SK-N-SH (cell line): Measurements from ENCODE around the gene SLC26A8. TPM values are rescaled to one million over a fixed set of nuclear protein-coding genes. Genes with fewer than 3 reads are reported as not detected.

ENCODE experiments used
- CTCF ChIA-PET: fragments of 300-600, 350-600 bp; formaldehyde crosslinking; extraction: SDS; loops from one replicate; lab custom pipeline; 2021; lab: Yijun Ruan, JAX
- POLR2A ChIA-PET: fragments of 350-600 bp; sonication (Branson Sonifier 250); formaldehyde crosslinking; extraction: SDS; loops from one replicate; lab custom pipeline; 2020; ENCODE audit warnings: antibody characterized with exemption, inconsistent platforms; lab: Yijun Ruan, JAX
- DNase-seq: peaks from one replicate; pipeline ENCODE4 v3.0.0; 2012
- H2AFZ ChIP-seq: fragments of 200-600 bp; sonication (generic); 2 replicates; pipeline ENCODE4 v1.8.1; 2016; ENCODE audit warnings: antibody characterized with exemption, mild to moderate bottlenecking, low read depth
- H3F3A ChIP-seq: fragments of 200-600 bp; sonication (generic); replicated peaks from 2 replicates; pipeline ENCODE3; 2016; ENCODE audit warnings: antibody characterized with exemption, mild to moderate bottlenecking; ENCODE audit not compliant: insufficient read depth
- H3K27ac ChIP-seq, 2 experiments: fragments of 200-500 bp in 1 of 2; fragments of 200-600 bp in 1 of 2; sonication (Bioruptor generic) in 1 of 2; sonication (generic), shearing (Covaris generic) in 1 of 2; 2 replicates each; pipeline versions ENCODE4 v1.5.1 to v1.6.1; 2014 to 2016; ENCODE audit warnings: low read depth in 2 of 2, inconsistent platforms in 1 of 2, low read length in 1 of 2, mild to moderate bottlenecking in 1 of 2, mixed read lengths in 1 of 2
- H3K27me3 ChIP-seq: fragments of 200-600 bp; sonication (generic), shearing (Covaris generic); 2 replicates; pipeline ENCODE4 v1.6.1; 2016; ENCODE audit warnings: mixed run types; ENCODE audit not compliant: insufficient read depth
- H3K36me3 ChIP-seq, 2 experiments: fragments of 200-500 bp in 1 of 2; fragments of 200-600 bp in 1 of 2; sonication (Bioruptor generic) in 1 of 2; sonication (generic) in 1 of 2; replicated peaks in 1 of 2; 2 replicates each; pipeline versions ENCODE3 to v1.5.1; 2014 to 2016; ENCODE audit warnings: low read length in 1 of 2, mild to moderate bottlenecking in 1 of 2; ENCODE audit not compliant: insufficient read depth in 2 of 2, control insufficient read depth in 1 of 2
- H3K4me1 ChIP-seq, 2 experiments: fragments of 200-500 bp in 1 of 2; fragments of 200-600 bp in 1 of 2; sonication (Bioruptor generic) in 1 of 2; sonication (generic), shearing (Covaris generic) in 1 of 2; 2 replicates each; pipeline versions ENCODE4 v1.5.1 to v1.6.1; 2014 to 2016; ENCODE audit warnings: low read depth in 1 of 2, low read length in 1 of 2, mixed run types in 1 of 2; ENCODE audit not compliant: insufficient read depth in 2 of 2, control insufficient read depth in 1 of 2
- H3K4me2 ChIP-seq: fragments of 200-600 bp; sonication (generic), shearing (Covaris generic); 2 replicates; pipeline ENCODE4 v1.6.1; 2017; ENCODE audit warnings: mixed run types
- H3K4me3 ChIP-seq, 2 experiments: fragments of 200-500 bp in 1 of 2; fragments of 200-600 bp in 1 of 2; sonication (Bioruptor generic) in 1 of 2; sonication (generic), shearing (Covaris generic) in 1 of 2; 2 replicates each; pipeline versions ENCODE4 v1.5.1 to v1.8.1; 2014 to 2016; ENCODE audit warnings: low read depth in 2 of 2, inconsistent platforms in 1 of 2, low read length in 1 of 2, mild to moderate bottlenecking in 1 of 2, mixed read lengths in 1 of 2, moderate library complexity in 1 of 2
- H3K79me2 ChIP-seq: fragments of 200-600 bp; sonication (generic); 2 replicates; pipeline ENCODE4 v1.8.1; 2017; ENCODE audit warnings: mild to moderate bottlenecking; ENCODE audit not compliant: insufficient read depth
- H3K9ac ChIP-seq: fragments of 200-600 bp; sonication (generic); 2 replicates; pipeline ENCODE4 v1.6.1; 2017; ENCODE audit warnings: mixed run types
- H3K9me2 ChIP-seq: fragments of 200-600 bp; sonication (generic); 2 replicates; pipeline ENCODE4 v1.6.1; 2017; ENCODE audit warnings: mixed run types
- H3K9me3 ChIP-seq: fragments of 200-600 bp; sonication (generic); 2 replicates; pipeline ENCODE4 v1.6.1; 2017; ENCODE audit warnings: mixed run types, mild to moderate bottlenecking, moderate library complexity
- H4K20me1 ChIP-seq: fragments of 200-600 bp; sonication (generic); 2 replicates; pipeline ENCODE4 v1.6.1; 2017; ENCODE audit warnings: mild to moderate bottlenecking, mixed run types; ENCODE audit not compliant: insufficient read depth
- ELF1 ChIP-seq: IDR thresholded peaks from 2 replicates; pipeline ENCODE4 v1.4.0; 2012
- EP300 ChIP-seq, 2 experiments: IDR thresholded peaks; 2 replicates each; pipeline versions ENCODE4 v1.4.0 to v1.6.1; 2012; ENCODE audit warnings: borderline replicate concordance in 1 of 2, low read depth in 1 of 2, low read length in 1 of 2
- EZH2phosphoT487 ChIP-seq: fragments of 200-600 bp; sonication (generic); IDR thresholded peaks from 2 replicates; pipeline ENCODE4 v1.6.1; 2017; ENCODE audit warnings: low read depth, mixed run types, mild to moderate bottlenecking, antibody characterized with exemption, moderate library complexity, borderline replicate concordance
- GABPA ChIP-seq: IDR thresholded peaks from 2 replicates; pipeline ENCODE4 v1.4.0; 2012; ENCODE audit warnings: low read depth, mild to moderate bottlenecking
- JUND ChIP-seq: IDR thresholded peaks from 2 replicates; pipeline ENCODE4 v1.4.0; 2012
- MAX ChIP-seq: IDR thresholded peaks from 2 replicates; pipeline ENCODE4 v1.4.0; 2012; ENCODE audit warnings: low read depth
- MXI1 ChIP-seq: IDR thresholded peaks from 2 replicates; pipeline ENCODE4 v1.6.1; 2012; ENCODE audit warnings: mild to moderate bottlenecking, low read depth, low read length, improper control_type of control experiment
- NRF1 ChIP-seq: IDR thresholded peaks from 2 replicates; pipeline ENCODE4 v1.6.1; 2012; ENCODE audit warnings: low read depth, mild to moderate bottlenecking, low read length
- RAD21 ChIP-seq: IDR thresholded peaks from 2 replicates; pipeline ENCODE4 v1.6.1; 2012; ENCODE audit warnings: mild to moderate bottlenecking, low read length
- SMC3 ChIP-seq: IDR thresholded peaks from 2 replicates; pipeline ENCODE4 v1.6.1; 2012; ENCODE audit warnings: low read depth, low read length, improper control_type of control experiment
- TEAD4 ChIP-seq: IDR thresholded peaks from 2 replicates; pipeline ENCODE4 v1.4.0; 2012; ENCODE audit warnings: mild to moderate bottlenecking, borderline replicate concordance; ENCODE audit not compliant: insufficient read depth
- USF1 ChIP-seq: IDR thresholded peaks from 2 replicates; pipeline ENCODE4 v1.4.0; 2012; ENCODE audit warnings: low read depth, borderline replicate concordance
- USF2 ChIP-seq: fragments of 150-350 bp; IDR thresholded peaks from 2 replicates; pipeline ENCODE4 v1.6.1; 2017; ENCODE audit warnings: antibody characterized with exemption, low read length, low read depth, borderline replicate concordance
- YY1 ChIP-seq: IDR thresholded peaks from 2 replicates; pipeline ENCODE4 v1.4.0; 2012; ENCODE audit warnings: low read depth, mild to moderate bottlenecking
- WGBS: methylation state at CpG from one replicate; pipeline ENCODE4 v1.1.6; 2017; ENCODE audit warnings: low lambda C conversion rate; 5-methylcytosine and 5-hydroxymethylcytosine counted together
- polyA plus RNA-seq, 3 experiments: library from polyadenylated mRNA; depleted of rRNA; stranded (reverse); fragments of >200 nt; gene quantifications; 2 replicates each; pipeline ENCODE4 v1.2.3, GENCODE V29; 2012

SLC26A8 gene
- polyA plus RNA-seq, 1 of the 3 experiments (the other 2 are of a cell fraction) = not detected

- no peak for DNase-seq
- Histone ChIP-seq H3K9me3 (no peaks in the 10 kb centered on the region), H3K4me1 (peaks cover 0 to 4% of the 10 kb centered on the region in 2 experiments; a peak in 2 of 4 replicates), H3K36me3 (no peaks in the 10 kb centered on the region), H3K9me2 (no peaks in the 10 kb centered on the region), H3K27ac (no peak overlapping the region), H3F3A (peaks cover 5% of the 10 kb centered on the region), H3K4me2 (no peak overlapping the region), H3K27me3 (no peaks in the 10 kb centered on the region), H3K4me3 (no peak overlapping the region), H4K20me1 (peaks cover 87% of the 10 kb centered on the region), H3K9ac (no peak overlapping the region), H3K79me2 (peaks cover 100% of the 10 kb centered on the region), H2AFZ (no peak overlapping the region)
- POLR2A ChIA-PET = interaction anchor here (1.4 kb wide), 1 partner anchor 11 kb away, joined by 4 read pairs; the partner anchor contains the start of gene MAPK14
- 98% methylated on average over 4 of the region's 4 CpGs for WGBS
- TF ChIP-seq RAD21 = no peak
- TF ChIP-seq JUND = no peak
- TF ChIP-seq EP300 (IDR thresholded peaks at IDR 0.05; ENCODE audit: borderline replicate concordance in 1 of 2, low read depth in 1 of 2, low read length in 1 of 2) = no peak
- TF ChIP-seq EZH2phosphoT487 = no peak
- TF ChIP-seq YY1 = no peak
- CTCF ChIA-PET = interaction anchor here (1.0 to 2.1 kb wide), 3 partner anchors 11 to 56 kb away, joined by 4 to 9 read pairs (median 7); partner anchors contain the start of gene MAPK14
Observed at GRCh38 chr6:36038120-36038876, 13.9 kb upstream of the SLC26A8 start.

- TF ChIP-seq SMC3 = no peak
- TF ChIP-seq ELF1 = no peak
- TF ChIP-seq GABPA = no peak
- Histone ChIP-seq H3K36me3 (no peaks in the 10 kb centered on the region), H3K79me2 (peaks cover 100% of the 10 kb centered on the region), H3K9me3 (no peaks in the 10 kb centered on the region), H3K9ac (no peak overlapping the region), H3K4me2 (no peak overlapping the region), H2AFZ (no peak overlapping the region), H3K27ac (no peak overlapping the region), H3K27me3 (no peaks in the 10 kb centered on the region), H3F3A (no peaks in the 10 kb centered on the region), H3K4me1 (no peaks in the 10 kb centered on the region; a peak in 2 of 4 replicates), H3K4me3 (no peak overlapping the region), H3K9me2 (no peaks in the 10 kb centered on the region), H4K20me1 (peaks cover 79% of the 10 kb centered on the region)
- DNase-seq = no peak
- ChIA-PET CTCF (interaction anchor here (1.7 kb wide), 1 partner anchor 60 kb away, joined by 7 read pairs; no protein-coding TSS in a partner anchor), POLR2A (no interaction called here)
- 90% methylated on average over 4 of the region's 4 CpGs for WGBS
Observed at GRCh38 chr6:36035225-36035624, 10.8 kb upstream of the SLC26A8 start.

- Histone ChIP-seq H3K9ac (no peak overlapping the region), H3K4me3 (no peak overlapping the region), H3K4me1 (no peaks in the 10 kb centered on the region; a peak in 3 of 4 replicates), H3K79me2 (peaks cover 100% of the 10 kb centered on the region), H4K20me1 (peaks cover 71% of the 10 kb centered on the region), H3K9me2 (no peaks in the 10 kb centered on the region), H3K4me2 (no peak overlapping the region), H2AFZ (no peak overlapping the region), H3K27me3 (no peaks in the 10 kb centered on the region), H3K9me3 (no peaks in the 10 kb centered on the region), H3K36me3 (no peaks in the 10 kb centered on the region), H3F3A (peaks cover 1% of the 10 kb centered on the region), H3K27ac (no peak overlapping the region)
- ChIA-PET CTCF (interaction anchor here (1.7 to 2.5 kb wide), 2 partner anchors 61 to 64 kb away, joined by 6 to 23 read pairs; no protein-coding TSS in a partner anchor), POLR2A (no interaction called here)
- DNase-seq = no peak
- 93% methylated on average over 3 of the region's 3 CpGs for WGBS
- TF ChIP-seq MXI1 = no peak
- TF ChIP-seq RAD21 = no peak
- no peak for TF ChIP-seq MAX
- no peak for TF ChIP-seq USF1
- no peak for TF ChIP-seq TEAD4
- no peak for TF ChIP-seq NRF1
- no peak for TF ChIP-seq USF2
- TF ChIP-seq YY1 = no peak
- TF ChIP-seq JUND = no peak
Observed at GRCh38 chr6:36034441-36034840, 10.0 kb upstream of the SLC26A8 start.
